ENCODE data around the gene FITM1.
"Not testable (repeated sequence)": the region's sequence is repeated elsewhere in the genome, so short reads cannot be mapped to it uniquely, and the experiment has no call there.

The FITM1 gene

DNA sequence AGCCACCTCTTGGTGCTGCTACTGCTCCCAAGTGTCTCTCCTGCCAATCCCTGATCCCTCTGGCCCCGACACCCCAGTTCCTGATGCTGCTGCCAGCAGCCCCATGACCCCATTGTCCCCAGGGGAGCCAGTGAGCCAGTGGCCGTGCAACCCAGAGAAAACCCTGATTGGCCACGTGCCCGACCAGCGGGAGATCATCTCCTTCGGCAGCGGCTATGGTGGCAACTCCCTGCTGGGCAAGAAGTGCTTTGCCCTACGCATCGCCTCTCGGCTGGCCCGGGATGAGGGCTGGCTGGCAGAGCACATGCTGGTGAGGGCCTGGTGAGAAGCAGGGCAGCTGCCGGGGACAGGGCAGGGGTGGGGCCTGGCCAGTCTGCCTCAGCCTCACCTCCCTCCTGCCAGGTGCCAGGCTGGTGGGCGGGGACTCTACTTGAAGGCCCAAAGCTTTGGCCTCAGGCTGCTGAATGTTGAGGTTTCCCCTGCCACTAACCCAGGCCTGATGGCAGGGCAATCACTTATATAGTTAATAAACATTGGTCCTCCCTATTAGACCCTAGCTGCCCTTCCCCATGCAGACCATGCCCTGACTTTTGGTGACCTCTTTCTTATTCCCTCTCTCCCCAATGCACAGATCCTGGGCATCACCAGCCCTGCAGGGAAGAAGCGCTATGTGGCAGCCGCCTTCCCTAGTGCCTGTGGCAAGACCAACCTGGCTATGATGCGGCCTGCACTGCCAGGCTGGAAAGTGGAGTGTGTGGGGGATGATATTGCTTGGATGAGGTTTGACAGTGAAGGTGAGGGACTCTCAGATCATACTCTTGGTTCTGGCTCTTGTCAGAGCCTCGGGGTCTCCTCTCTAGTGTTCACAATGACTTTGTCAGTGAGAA is 31.3 kb upstream of the FITM1 start:
- DNase-seq = no peak

DNA sequence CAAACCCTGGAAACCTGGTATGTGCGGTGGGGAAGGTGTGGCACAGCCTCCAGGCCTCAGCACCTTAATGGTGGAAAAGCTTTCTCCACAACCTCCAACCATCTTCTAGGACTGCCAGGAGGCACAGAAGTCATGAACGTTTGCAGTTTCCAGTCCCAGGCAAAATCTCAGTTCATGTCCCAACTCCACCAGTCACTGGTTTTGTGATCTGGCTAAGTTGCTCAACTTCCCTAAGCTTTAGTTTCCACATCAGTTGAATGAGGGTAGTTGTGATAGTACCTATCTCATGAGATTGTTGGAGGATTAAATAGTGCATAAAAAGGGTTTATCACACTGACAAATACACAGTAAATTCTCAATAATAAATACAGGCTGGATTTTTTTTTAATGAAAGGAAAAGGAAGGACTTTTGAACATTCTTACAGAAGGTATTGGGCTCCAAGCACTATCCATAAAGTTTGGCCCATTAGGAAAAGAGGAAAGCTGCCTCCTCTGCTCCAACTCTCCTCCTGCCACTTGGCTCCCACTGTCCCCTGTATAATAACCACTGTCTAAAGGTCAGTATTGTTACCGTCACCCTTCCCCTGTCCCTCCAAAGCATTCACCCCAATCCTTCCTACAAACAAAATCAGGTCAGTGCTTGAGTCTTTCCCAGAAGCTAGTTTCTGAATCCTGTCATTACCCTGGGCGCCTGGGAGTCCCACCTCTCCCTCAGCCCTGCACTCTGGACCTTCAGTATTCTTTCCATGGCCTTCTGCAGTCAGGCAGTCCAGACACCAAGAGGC is 30.1 kb upstream of the FITM1 start:
- peak; percentile 34 for DNase-seq

DNA sequence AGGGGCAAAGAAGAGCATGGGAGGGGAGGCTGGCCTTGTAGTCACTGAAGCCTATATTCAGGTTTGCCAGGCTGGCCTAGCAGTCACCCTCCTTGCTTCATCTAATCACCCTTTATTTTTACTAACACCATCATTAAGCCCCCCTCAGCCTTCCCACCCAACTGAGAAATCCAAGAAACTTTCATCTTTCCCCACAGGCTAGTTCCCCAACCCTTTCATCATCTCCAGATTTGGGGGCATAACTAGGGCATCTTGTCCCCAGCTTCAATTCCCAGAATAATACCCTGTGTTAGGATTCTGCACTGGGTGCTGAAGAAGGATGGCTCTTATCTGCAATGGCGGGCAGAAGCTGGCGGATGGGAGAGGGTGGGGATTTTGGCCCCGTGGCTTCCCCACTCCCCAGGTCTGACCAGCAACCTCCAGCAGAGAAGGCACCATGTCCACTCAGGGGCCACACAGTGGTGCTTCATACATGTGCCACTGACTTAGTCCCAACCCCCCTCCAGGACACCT is 29.4 kb upstream of the FITM1 start:
- DNase-seq = no peak

DNA sequence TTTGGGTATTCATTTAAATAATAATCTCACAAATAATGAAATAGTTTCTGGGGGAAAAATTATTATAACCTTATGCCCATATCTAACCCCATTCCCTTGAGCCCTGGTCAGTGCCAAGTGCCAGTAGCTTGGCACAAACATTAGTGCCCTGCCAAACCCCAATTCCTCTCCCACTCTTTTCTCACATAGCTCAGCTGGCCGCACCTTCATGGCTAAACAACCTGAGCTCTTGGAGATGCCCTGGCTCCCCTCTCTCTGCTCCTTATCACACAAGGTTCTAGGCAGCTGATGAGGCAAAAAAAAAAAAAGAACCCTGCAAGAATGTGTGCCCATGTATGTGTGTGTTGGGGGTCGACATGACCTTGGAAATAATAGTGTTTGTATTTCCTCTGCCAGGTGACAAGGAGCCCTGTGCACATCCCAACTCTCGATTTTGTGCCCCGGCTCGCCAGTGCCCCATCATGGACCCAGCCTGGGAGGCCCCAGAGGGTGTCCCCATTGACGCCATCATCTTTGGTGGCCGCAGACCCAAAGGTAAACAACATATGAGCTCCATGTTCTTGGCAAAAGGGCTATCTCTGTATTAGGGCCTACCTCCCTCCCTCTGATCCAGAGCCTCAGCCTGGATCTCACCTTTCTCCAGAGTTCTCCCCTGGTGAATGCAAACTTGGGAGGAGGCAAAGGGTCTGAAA is 28.0 kb upstream of the FITM1 start:
- no peak for DNase-seq

DNA sequence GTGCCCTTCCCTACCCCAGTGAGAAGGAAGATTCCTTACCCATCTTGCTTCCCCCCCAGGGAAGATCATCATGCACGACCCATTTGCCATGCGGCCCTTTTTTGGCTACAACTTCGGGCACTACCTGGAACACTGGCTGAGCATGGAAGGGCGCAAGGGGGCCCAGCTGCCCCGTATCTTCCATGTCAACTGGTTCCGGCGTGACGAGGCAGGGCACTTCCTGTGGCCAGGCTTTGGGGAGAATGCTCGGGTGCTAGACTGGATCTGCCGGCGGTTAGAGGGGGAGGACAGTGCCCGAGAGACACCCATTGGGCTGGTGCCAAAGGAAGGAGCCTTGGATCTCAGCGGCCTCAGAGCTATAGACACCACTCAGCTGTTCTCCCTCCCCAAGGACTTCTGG is 27.0 kb upstream of the FITM1 start:
- no peak for DNase-seq

DNA sequence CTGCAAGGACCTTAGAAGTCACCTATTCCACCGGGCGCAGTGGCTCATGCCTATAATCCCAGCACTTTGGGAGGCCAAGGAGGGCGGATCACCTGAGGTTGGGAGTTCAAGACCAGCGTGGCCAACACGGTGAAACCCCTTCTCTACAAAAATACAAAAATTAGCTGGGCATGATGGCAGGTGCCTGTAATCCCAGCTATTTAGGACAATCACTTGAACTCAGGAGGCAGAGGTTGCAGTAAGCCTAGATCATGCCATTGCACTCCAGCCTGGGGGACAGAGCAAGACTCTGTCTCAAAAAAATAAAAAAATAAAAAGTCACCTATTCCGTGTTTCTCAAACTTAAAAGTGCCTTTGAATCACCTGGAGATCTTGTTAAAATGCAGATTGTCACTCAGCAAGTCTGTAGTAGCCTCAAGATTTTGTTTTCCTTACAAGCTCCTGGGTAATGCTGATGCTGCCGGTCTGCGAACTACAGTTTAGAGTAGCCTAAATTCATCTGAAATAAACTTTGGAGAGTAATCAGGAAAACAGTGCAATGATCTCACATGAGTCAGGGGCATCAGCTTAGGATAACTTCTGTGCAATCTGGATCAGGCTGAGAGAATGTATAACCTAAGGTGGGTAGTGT is 24.7 kb upstream of the FITM1 start:
- DNase-seq = not testable (repeated sequence)

DNA sequence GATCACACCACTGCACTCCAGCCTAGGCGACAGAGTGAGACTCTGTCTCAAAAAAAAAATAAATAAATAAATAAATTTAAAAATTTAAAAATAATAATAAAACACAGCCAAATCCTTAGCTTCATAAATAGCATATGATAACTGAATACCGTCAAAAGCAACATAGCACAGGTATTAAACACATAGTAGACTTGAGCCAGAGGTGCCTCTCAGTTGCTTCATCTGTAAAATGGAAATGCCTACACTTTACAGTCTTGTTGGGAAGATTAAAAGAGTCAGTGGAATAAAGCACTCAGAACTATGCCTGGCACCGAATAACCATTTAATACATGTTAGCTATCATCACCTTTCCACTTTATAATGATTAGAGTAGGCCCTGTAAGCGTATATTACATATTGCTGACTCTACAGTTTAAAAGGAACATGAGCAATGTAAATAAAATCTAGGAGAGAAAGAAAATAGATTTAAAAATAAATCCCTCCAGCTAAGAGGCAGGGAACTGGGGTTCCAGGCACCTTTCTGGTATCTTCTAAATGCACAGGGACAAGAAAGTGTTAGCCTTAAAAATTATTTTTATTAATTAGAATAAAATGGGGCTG is 23.7 kb upstream of the FITM1 start:
- DNase-seq = no peak

DNA sequence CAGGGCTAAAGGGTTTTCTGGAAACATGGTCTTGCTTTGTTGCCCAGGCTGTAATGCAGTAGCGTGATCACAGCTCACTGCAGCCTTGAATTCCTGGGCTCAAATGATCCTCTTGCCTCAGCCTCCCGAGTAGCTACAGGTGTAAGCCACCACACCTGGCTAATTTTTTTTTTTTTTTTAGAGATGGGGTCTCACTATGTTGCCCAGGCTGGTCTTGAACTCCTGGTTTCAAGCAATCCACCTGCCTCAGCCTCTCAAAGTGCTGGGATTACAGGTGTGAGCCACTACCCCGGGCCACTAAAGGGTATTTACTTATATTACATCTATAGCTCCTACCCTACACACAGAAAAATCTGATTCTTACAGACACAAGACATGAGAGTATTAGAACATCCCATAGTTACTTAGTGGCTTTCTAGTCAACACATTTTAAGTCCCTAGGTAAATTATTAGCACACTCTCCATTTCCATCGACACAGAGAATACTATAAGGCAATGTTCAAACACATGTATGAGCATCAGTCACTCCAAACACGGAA is 22.1 kb upstream of the FITM1 start:
- DNase-seq = no peak

DNA sequence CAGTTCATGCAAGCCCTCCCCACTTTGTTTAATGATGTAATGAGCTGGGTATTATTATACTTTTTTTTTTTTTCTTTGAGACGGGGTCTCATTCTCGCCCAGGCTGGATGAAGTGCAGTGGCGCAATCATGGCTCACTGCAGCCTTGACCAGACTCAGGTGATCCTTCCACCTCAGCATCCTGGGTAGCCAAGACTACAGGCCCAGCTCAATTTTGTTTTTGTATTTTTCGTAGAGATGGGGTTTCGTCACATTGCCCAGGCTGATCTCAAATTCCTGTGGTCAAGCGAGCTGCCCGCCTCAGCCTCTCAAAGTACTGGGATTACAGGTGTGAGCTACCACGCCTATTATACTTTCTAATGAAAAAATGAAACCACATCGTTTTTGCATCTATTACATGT is 20.4 kb upstream of the FITM1 start:
- no peak for DNase-seq

DNA sequence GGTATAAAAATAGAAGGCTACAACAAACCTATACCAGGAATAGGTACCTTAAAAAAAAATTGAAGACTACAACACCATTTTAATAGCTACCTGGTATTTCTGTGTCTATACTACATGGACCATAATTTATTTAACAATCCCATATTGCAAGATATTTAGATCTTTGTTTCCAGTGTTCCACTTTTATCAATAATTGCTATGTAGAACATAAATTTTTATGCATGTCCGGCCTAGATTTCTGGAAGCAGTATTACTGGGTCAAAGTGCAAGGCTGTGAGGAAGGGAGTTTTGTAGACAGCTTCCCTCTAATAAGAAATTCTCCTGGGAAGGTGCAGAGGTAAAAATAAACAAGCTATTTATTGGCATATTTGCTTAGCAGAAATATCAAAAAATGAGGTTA is 19.9 kb upstream of the FITM1 start:
- DNase-seq = no peak

DNA sequence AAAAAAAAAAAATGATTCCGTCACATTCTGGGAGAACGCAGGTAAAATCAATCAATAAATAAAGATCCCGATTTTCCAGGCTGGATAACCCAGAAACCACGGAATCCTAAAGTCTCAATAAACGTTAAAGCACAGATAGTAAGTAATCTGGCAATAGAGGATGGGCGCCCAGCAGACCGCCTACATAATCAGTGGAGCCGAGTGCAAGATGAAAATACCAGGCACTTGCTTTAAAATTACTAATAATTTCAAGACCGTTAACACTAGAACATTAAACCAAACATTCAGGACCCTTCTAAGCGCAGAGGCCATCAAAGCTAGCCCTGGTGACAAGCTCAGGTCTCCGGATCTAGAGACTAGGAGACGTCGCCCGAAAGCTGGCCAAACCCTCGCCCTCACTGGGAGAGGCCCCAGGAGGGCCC is 17.1 kb upstream of the FITM1 start:
- no peak for DNase-seq

DNA sequence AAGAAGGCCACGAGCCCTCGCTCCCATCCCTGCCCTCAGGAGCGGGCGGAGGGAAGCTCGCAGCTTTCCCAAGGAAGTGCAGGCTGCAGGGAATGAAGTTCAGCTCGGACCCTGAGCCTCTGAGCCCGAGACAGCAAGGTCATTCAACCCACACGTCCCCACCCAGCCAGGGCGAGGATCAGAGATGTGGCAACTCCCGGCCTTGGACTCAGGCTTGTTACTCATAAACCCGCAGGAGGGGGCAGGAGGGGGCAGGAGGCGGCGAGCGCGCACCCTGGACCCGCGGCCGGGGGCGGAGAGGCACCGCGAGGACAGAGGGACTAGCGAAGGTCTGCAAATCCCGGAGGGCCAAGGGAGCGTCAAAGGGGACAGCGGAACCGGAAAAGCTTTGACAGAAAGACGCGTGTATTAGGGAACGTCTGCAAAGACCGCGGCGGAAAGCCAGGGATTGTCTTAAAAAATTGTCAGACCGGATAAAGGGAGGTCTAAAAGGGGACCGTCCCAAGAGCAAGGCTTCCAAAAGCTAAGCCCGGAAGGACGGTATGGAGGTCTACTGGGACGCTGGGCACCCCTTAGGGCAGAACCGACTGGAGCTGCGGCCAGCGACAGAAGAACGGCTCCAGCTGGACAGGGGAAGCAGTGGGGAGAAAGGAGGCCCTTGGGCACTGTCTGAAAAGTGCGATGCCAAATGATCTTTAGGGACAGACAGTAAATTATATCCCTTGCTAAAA is 16.5 kb upstream of the FITM1 start:
- DNase-seq = peak; percentile 96

DNA sequence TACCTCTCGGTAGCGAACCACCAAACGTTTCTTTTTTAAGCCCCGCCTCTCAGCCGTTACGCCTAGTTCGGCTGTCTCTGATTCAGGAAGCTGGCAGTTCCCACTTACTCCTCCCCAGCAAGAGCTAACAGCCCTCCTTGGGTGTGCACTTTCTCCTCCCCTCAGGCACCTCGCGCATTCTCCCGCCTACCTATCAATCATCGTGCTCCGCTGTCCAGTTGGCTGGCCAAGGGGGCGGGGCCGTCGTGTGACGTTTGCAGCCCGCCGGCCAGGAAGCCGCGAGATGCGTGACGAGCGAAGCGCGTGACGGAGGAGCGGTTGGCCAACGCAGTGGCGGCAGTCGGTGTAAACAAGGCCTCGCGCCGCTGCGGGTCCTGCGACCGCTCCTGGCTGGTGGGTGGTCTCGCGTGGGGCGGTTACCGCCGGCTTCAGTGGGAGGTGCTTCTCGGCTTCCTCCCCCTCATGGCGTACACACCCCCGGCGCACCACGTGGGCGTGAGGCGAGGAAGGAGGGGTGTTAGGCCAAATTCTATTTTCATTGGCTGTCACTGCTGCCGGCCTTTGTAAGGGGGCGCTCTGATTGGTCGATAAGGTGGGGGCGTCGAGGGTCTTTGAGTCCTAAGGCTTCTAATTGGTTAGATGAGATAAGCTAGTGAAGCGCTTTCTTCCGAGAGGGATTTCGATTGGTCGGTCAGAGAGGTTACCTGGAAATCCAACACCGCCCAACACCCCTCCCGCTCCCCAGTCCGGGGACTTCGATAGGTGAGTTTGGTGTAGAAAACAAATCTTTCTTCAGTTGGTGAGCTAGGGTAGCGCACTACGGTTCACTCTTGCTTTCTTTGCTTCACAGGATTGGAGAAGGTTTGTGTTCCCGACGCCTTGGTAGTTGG is 15.7 kb upstream of the FITM1 start, which contains the start of the genes DCAF11 and NRL:
Gene DCAF11 (plus strand): TSS at position 246 of the 890 bp plus-strand sequence. CDS start 818 bp downstream, outside the sequence.
Gene NRL (minus strand): TSS at position 418 of the 890 bp plus-strand sequence. CDS start 32,101 bp downstream, outside the sequence.
- peak; percentile 100 for DNase-seq

DNA sequence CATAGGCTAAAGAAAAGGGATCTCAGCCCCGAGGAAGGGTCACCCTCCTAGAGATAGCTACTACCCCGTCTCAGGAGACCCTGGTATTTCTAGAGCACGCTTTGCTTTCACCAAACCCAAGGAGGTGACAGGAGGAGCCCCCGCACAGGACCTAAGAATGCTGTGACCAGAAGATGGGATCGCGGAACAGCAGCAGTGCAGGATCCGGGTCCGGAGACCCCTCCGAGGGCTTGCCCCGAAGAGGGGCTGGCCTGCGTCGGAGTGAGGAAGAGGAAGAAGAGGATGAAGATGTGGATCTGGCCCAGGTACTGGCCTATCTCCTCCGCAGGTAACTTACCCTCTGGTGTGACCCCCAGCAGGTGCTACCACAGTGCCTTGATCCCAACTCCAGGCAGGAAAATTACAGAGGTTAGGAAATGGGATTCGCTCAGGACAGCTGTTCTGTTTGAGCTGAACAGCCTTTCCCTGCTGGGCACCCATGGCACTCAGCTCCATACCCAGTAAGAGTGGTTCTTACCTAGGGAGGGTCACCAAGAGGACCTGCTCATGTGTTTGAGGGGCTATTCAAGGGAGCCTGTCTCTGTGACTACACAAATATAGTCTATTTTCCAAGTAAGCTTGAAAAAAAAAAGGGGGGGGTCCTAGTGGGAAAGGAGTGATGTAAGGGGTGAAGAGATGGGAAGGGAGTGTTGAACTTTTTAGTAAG is 14.9 kb upstream of the FITM1 start:
- no peak for DNase-seq

DNA sequence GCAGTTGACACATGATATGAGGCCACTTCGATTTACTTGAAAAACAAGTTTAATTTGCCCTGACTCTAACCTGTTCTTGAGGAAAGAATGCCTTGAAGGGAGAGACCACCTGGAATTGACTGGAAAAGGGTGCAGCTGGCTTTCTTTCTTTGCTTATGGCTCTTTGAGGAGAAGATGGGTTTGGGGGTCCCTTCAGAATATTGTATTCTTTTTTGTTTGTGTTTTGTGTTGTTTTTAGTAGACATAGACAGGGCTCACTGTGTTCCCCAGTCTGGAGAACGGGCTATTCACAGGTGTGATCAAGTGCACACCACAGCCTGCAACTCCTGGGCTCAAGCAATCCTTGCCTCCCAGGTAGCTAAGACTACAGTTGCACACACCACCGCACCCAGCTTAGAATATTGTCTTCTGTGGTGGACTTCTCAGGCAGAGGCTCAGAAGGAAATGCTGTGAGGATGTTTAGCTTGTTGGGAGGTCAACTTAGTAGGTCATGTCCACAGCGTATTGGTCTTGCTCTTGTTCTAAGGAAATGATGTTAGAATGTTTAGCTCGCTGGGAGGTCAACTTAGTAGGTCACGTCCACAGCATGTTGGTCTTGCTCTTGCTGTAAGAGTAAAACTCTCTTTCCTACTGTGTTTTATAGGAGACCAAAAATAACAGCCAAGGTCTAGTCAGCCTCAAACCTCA is 14.2 kb upstream of the FITM1 start:
- DNase-seq = no peak

DNA sequence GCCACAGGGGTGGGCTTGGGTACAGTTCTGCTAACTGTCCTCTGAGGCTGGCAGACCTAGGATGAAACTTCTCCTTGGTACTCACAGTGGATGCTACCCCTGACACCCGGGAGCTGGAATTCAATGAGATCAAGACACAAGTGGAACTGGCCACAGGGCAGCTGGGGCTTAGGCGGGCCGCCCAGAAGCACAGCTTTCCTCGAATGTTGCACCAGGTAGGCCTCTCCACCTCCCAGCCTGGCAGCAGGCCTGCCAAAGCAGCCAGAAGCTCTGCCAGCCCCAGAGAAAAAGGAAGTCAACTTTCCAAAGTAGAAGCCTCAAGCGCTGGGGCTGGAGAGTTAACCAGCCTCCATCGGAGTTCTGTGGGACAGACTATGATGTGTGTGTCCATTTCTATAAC is 13.3 kb upstream of the FITM1 start:
- no peak for DNase-seq

DNA sequence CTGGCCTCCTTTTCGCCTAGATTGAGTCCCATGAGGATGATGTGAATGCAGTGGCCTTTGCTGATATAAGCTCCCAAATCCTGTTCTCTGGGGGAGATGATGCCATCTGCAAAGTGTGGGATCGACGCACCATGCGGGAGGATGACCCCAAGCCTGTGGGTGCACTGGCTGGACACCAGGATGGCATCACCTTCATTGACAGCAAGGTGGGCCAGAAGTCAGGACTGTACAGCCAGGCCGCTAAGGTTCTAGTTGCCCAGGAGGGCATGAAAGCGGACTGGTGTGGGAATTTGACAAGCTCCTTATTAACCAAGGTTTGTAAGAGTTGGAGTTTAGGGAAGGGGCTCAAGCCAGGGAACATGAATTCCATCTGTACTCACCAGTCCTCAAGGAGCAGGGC is 10.8 kb upstream of the FITM1 start:
- no peak for DNase-seq

DNA sequence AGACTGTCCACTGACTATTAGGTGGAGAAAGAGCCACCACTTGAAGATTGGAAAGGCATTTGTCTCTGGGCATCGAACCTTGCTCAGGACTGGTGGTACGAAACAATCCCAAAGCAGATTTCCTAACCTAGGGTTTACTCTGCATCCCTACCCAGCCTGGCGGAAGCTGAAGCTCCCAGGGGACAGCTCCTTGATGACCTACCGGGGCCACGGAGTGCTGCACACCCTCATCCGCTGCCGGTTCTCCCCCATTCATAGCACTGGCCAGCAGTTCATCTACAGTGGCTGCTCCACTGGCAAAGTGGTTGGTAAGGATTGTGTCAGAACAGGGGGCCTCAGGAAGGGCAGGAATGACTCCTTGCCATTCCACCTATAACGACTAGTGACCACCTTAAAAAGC is 9.2 kb upstream of the FITM1 start:
- no peak for DNase-seq

DNA sequence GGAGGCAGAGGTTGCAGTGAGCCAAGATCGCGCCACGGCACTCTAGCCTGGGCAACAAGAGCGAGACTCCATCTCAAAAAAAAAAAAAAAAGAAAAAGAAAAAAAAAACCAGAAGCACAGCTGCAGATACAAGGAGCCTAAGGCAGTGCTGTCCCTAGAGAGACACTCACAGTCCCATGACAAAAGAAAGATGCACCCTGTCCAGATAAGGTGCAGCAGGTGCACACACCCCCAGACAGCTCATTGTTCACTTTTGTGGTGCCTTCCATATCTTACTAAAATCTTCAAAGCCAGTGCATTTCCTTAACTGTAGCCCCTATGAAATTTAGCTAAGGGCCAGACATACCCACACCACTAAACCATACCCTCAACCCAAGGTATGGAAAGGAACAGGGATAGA is 8.0 kb upstream of the FITM1 start:
- no peak for DNase-seq

All from MV-4-11 (cell line).